Measurements from ENCODE around the gene PALS2. TPM values are rescaled to one million over a fixed set of nuclear protein-coding genes. Genes with fewer than 3 reads are reported as not detected.

Gene PALS2
- total RNA-seq, 1 experiment from 2014 or later = 44.6 TPM

DNA sequence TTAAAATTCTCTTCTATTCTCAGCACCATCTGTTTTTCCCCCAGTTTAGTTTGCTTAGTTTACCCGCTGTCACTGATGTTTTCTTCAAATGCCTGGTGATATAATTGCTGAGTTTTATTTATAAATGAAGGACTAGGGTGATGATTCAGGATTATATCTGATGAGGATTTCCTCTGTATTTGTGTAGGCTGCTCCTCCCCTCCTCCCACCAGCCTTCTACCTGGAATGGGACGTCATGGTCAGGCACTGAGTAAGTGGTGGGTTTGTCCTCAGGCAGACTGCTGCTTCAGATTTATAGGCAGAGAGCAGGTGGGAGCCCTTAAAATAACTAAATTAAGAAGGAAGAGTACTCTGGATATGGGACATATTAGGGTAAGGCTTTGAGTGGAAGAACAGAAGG, 35.8 kb downstream of the PALS2 start:
- Histone ChIP-seq H3K36me3 (ENCODE audit: control insufficient read depth in 1 of 2, insufficient read depth in 2 of 2, low read length in 2 of 2) (no peaks in the 10 kb centered on the region), H2AFZ (ENCODE audit: low read depth, low read length, poor library complexity, severe bottlenecking) (no peak overlapping the region), H3K4me1 (ENCODE audit: control insufficient read depth in 1 of 2, insufficient read depth in 2 of 2, low read length in 2 of 2) (no peaks in the 10 kb centered on the region), H3K9me2 (ENCODE audit: insufficient read depth) (no peaks in the 10 kb centered on the region), H3K9ac (ENCODE audit: low read length) (no peak overlapping the region), H3K4me3 (replicated peaks in 1 of 2; ENCODE audit: low read depth in 1 of 2, low read length in 2 of 2) (no peak overlapping the region), H4K20me1 (ENCODE audit: insufficient read depth) (peaks cover 15% of the 10 kb centered on the region; the same call in 1 of the 2 replicates), H3K27ac (ENCODE audit: low read depth, low read length) (no peak overlapping the region), H3K79me2 (ENCODE audit: insufficient read depth, low read length) (peaks cover 90% of the 10 kb centered on the region), H3K27me3 (ENCODE audit: insufficient read depth, low read length) (no peaks in the 10 kb centered on the region), H3K4me2 (ENCODE audit: low read length) (no peak overlapping the region), H3K9me3 (ENCODE audit: control insufficient read depth in 1 of 2, insufficient read depth in 1 of 2, low read depth in 1 of 2, low read length in 2 of 2) (no peaks in the 10 kb centered on the region)
- no TSS peak for BruUV-seq (replicated peaks)
- no peak for DNase-seq (ENCODE audit: low read depth, low spot score)
- intact Hi-C loops (cut with micrococcal nuclease) = no loop called here
- RAD21 ChIA-PET (ENCODE audit: low non-redundant PET in 1 of 2, low total read pairs in 2 of 2, uncharacterized antibody in 2 of 2, unreplicated experiment in 2 of 2) = no interaction called here
- no peak for TF ChIP-seq JUND (IDR thresholded peaks at IDR 0.05)
- no peak for TF ChIP-seq POLR2A (IDR thresholded peaks at IDR 0.05; ENCODE audit: borderline replicate concordance, extremely low read depth, insufficient read depth, insufficient read length)
- POLR2A ChIA-PET = no interaction called here
- ATAC-seq = no peak
- CTCF ChIA-PET = no interaction called here

DNA sequence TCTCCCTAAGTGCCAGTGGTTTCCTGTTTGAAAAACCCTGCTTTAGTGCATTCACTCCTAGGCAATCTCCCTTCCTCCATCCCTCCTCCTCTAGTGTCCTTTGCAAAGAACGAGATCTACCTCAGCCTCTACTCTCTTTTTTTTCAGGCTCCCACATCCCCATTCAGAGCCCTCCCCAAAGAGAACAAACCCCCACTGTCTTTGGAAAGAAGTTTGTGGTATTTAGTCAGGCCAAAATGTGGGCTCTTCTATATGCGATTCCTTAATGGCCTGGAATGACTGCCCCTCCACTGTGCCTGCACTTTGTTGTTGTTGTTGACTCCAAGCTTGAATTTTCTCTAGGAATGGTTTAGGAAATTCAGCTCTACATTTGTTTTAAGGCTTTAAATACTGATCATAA, 36.3 kb downstream of the PALS2 start:
- peaks cover 90% of the 10 kb centered on the region for H3K79me2 ChIP-seq (ENCODE audit: insufficient read depth, low read length)
- no peak overlapping the region for H3K9ac ChIP-seq (ENCODE audit: low read length)
- DNase-seq (ENCODE audit: low read depth, low spot score) (no peak), ATAC-seq (no peak)
- BruUV-seq (replicated peaks) = no TSS peak
- no peak overlapping the region for H3K4me2 ChIP-seq (ENCODE audit: low read length)
- POLR2A ChIA-PET = no interaction called here
- H4K20me1 ChIP-seq (ENCODE audit: insufficient read depth) = peaks cover 15% of the 10 kb centered on the region; the same call in 1 of the 2 replicates
- no peak overlapping the region for H3K27ac ChIP-seq (ENCODE audit: low read depth, low read length)
- no peak overlapping the region for H2AFZ ChIP-seq (ENCODE audit: low read depth, low read length, poor library complexity, severe bottlenecking)
- RAD21 ChIA-PET (ENCODE audit: low non-redundant PET in 1 of 2, low total read pairs in 2 of 2, uncharacterized antibody in 2 of 2, unreplicated experiment in 2 of 2) = no interaction called here
- H3K36me3 ChIP-seq (ENCODE audit: control insufficient read depth in 1 of 2, insufficient read depth in 2 of 2, low read length in 2 of 2) = no peaks in the 10 kb centered on the region
- no peaks in the 10 kb centered on the region for H3K4me1 ChIP-seq (ENCODE audit: control insufficient read depth in 1 of 2, insufficient read depth in 2 of 2, low read length in 2 of 2)
- H3K4me3 ChIP-seq (replicated peaks in 1 of 2; ENCODE audit: low read depth in 1 of 2, low read length in 2 of 2) = no peak overlapping the region
- H3K9me3 ChIP-seq (ENCODE audit: control insufficient read depth in 1 of 2, insufficient read depth in 1 of 2, low read depth in 1 of 2, low read length in 2 of 2) = no peaks in the 10 kb centered on the region
- CTCF ChIA-PET = no interaction called here
- no peaks in the 10 kb centered on the region for H3K27me3 ChIP-seq (ENCODE audit: insufficient read depth, low read length)
- TF ChIP-seq CEBPB (IDR thresholded peaks at IDR 0.05; ENCODE audit: low read depth) = no peak
- no peak for TF ChIP-seq SIN3A (IDR thresholded peaks at IDR 0.05; ENCODE audit: low read depth)
- TF ChIP-seq SP1 (IDR thresholded peaks at IDR 0.05; ENCODE audit: low read depth) = no peak
- no peak for TF ChIP-seq ZFX (IDR thresholded peaks at IDR 0.05)
- no peak for TF ChIP-seq SRF (IDR thresholded peaks at IDR 0.05; ENCODE audit: low read depth)
- no peak for TF ChIP-seq RAD21 (IDR thresholded peaks at IDR 0.05; ENCODE audit: low read depth)
- TF ChIP-seq, protein P1, sequence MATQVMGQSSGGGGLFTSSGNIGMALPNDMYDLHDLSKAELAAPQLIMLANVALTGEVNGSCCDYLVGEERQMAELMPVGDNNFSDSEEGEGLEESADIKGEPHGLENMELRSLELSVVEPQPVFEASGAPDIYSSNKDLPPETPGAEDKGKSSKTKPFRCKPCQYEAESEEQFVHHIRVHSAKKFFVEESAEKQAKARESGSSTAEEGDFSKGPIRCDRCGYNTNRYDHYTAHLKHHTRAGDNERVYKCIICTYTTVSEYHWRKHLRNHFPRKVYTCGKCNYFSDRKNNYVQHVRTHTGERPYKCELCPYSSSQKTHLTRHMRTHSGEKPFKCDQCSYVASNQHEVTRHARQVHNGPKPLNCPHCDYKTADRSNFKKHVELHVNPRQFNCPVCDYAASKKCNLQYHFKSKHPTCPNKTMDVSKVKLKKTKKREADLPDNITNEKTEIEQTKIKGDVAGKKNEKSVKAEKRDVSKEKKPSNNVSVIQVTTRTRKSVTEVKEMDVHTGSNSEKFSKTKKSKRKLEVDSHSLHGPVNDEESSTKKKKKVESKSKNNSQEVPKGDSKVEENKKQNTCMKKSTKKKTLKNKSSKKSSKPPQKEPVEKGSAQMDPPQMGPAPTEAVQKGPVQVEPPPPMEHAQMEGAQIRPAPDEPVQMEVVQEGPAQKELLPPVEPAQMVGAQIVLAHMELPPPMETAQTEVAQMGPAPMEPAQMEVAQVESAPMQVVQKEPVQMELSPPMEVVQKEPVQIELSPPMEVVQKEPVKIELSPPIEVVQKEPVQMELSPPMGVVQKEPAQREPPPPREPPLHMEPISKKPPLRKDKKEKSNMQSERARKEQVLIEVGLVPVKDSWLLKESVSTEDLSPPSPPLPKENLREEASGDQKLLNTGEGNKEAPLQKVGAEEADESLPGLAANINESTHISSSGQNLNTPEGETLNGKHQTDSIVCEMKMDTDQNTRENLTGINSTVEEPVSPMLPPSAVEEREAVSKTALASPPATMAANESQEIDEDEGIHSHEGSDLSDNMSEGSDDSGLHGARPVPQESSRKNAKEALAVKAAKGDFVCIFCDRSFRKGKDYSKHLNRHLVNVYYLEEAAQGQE (IDR thresholded peaks at IDR 0.05; ENCODE audit: low read depth) = no peak
- no peak for TF ChIP-seq EZH2phosphoT487 (IDR thresholded peaks at IDR 0.05; ENCODE audit: borderline replicate concordance)
- TF ChIP-seq CBX3 (IDR thresholded peaks at IDR 0.05; ENCODE audit: low read depth) = no peak
- TF ChIP-seq, protein P2, sequence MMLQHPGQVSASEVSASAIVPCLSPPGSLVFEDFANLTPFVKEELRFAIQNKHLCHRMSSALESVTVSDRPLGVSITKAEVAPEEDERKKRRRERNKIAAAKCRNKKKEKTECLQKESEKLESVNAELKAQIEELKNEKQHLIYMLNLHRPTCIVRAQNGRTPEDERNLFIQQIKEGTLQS (IDR thresholded peaks at IDR 0.05) = no peak
- intact Hi-C loops (cut with micrococcal nuclease) = no loop called here
- H3K9me2 ChIP-seq (ENCODE audit: insufficient read depth) = no peaks in the 10 kb centered on the region
